ENCODE results near the gene OR5H14.
A peak's percentile ranks its signal among the peaks of the same experiment; 100 is the strongest.
"Not testable (repeated sequence)": the region's sequence is repeated elsewhere in the genome, so short reads cannot be mapped to it uniquely, and the experiment has no call there.

OR5H14 gene

DNA sequence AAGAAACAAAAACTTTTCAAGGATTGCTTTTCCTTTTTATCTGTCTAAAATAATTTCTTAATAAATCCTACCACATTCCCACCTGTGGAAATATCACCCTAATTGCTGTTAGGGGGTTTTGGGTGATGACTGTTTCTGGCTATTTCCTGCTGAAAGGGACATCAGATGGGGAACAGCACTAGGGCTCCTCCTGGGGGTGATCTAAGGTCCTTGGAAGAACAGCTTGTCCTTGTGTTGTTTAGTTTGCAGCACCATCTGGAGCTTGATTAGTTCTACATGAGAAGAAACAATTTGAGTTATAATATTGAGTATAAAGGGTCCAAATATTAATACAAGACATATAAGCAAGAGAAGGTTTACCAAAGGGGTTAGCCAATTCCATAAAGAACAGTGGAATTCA is 37.9 kb downstream of the OR5H14 start:
- DNase-seq (ENCODE audit: insufficient read length, low spot score) (no peak), FAIRE-seq (no peak)
- TF ChIP-seq SPI1 (IDR thresholded peaks at IDR 0.05; ENCODE audit: low read depth, low read length) (no peak), POU2F2 (IDR thresholded peaks at IDR 0.05; ENCODE audit: low read depth, low read length) (no peak), PAX5 (IDR thresholded peaks at IDR 0.05; ENCODE audit: insufficient read depth, low read length, severe bottlenecking) (no peak), POLR2A (IDR thresholded peaks at IDR 0.05; ENCODE audit: low read depth, low read length) (no peak), TAF1 (IDR thresholded peaks at IDR 0.05; ENCODE audit: low read depth, low read length) (no peak), POLR2AphosphoS5 (IDR thresholded peaks at IDR 0.05; ENCODE audit: low read depth, low read length) (no peak)

DNA sequence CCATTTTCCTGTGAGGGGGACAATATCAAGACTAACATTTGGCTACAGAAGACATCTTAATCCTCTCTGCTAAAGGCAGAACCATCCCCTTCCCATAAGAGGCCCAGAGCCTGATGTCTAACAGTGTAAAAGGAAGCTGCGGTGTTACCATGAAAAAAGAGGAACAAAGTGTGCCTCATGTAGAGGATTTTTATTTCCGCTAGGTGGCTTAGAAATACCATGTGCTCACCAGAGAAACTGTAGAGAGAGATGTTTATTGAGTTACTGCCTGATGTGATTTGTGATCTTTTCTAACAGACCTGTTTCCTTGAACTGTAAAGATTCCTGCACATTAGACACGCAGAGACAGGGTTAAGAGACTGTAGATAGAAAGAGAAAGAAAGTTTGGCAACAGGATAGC is 41.3 kb downstream of the OR5H14 start:
- FAIRE-seq (peak; percentile 89), DNase-seq (ENCODE audit: insufficient read length, low spot score) (peak; percentile 9)
- TF ChIP-seq SPI1 (IDR thresholded peaks at IDR 0.05; ENCODE audit: low read depth, low read length) (0 out of 2 replicates have a peak, but pooled peaks have one; percentile 9), POLR2AphosphoS5 (IDR thresholded peaks at IDR 0.05; ENCODE audit: low read depth, low read length) (no peak)

DNA sequence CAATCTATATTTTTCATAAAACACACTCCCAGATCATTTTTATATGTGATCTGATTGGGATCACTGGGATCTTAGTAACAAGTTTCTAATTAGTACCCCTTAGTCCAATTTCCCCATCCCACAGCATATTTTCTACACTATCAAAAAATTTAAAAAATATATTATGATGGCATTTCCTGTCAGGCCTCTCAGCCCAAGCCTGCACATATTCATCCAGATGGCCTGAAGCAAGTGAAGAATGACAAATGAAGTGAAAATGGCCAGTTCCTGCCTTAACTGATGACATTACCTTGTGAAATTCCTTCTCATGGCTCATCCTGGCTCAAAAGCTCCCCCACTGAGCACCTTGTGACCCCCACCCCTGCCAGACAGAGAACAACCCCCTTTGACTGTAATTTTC is 43.6 kb downstream of the OR5H14 start:
- FAIRE-seq; DNase-seq (ENCODE audit: insufficient read length, low spot score): not testable (repeated sequence)

DNA sequence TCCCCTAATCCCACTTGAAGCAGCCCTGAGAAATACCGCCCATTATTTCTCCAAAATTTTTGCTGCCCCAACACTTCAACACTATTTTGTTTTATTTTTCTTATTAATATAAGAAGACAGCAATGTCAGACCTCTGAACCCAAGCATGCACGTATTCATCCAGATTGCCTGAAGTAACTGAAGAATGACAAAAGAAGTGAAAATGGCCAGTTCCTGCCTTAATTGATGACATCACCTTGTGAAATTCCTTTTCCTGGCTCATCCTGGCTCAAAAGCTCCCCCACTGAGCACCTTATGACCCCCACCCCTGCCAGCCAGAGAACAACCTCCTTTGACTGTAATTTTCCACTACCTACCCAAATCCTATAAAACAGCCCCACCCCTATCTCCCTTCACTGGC is 49.0 kb downstream of the OR5H14 start:
- FAIRE-seq; DNase-seq (ENCODE audit: insufficient read length, low spot score): not testable (repeated sequence)

DNA sequence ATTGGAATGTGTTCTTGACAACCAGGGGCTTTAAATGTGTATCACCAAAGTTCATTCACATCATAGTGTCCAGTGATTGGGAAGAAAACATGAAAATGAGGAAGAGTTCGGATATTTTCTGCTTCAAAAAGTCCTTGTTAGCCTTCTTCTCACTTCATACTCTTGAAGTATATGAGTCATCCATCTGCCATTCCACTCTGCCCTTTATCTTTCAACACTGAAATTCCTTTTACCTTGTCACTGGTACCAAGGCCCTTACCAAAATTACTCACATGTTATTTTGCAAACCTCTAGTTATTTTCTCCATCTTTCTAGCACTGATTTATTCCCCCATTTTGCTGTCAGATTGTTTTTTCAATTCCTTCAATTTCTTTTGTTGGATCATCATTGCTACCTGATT is 51.7 kb downstream of the OR5H14 start:
- TF ChIP-seq TAF1 (IDR thresholded peaks at IDR 0.05; ENCODE audit: low read depth, low read length) = no peak
- TF ChIP-seq SPI1 (IDR thresholded peaks at IDR 0.05; ENCODE audit: low read depth, low read length) = no peak
- no peak for TF ChIP-seq PAX5 (IDR thresholded peaks at IDR 0.05; ENCODE audit: insufficient read depth, low read length, severe bottlenecking)
- TF ChIP-seq POLR2A (IDR thresholded peaks at IDR 0.05; ENCODE audit: low read depth, low read length) = no peak
- no peak for TF ChIP-seq POU2F2 (IDR thresholded peaks at IDR 0.05; ENCODE audit: low read depth, low read length)
- no peak for TF ChIP-seq POLR2AphosphoS5 (IDR thresholded peaks at IDR 0.05; ENCODE audit: low read depth, low read length)
- no peak for FAIRE-seq
- DNase-seq (ENCODE audit: insufficient read length, low spot score) = no peak
